Coronary artery (tissue), 2 donors: ENCODE data around the gene RNF14.
A peak's percentile ranks its signal among the peaks of the same experiment; 100 is the strongest.

Source experiments
- DNase-seq: peaks from one replicate; pipeline ENCODE4 v3.0.0-alpha.2; 2017; ENCODE audit warnings: low spot score
- H3K27ac ChIP-seq, 2 donors: fragments of 200-600 bp; sonication (generic); one replicate each; pipeline ENCODE4 v1.5.1; 2016 to 2019
- H3K4me3 ChIP-seq: fragments of 200-600 bp; sonication (generic); 2 replicates; pipeline ENCODE4 v1.5.1; 2016; ENCODE audit warnings: mild to moderate bottlenecking, moderate library complexity
- CTCF ChIP-seq: fragments of 200-600 bp; sonication (generic); IDR thresholded peaks from one replicate; pipeline ENCODE4 v1.5.1; 2019; ENCODE audit warnings: antibody characterized with exemption

Gene RNF14

GRCh38 chr5:141940695-141941271 is 28.1 kb upstream of the RNF14 start:
- peak overlapping the region; percentile 43 to 82 for H3K27ac ChIP-seq
- no peak for TF ChIP-seq CTCF
- DNase-seq = no peak
- no peak overlapping the region for H3K4me3 ChIP-seq

- no peak for DNase-seq
- Histone ChIP-seq H3K4me3 (no peak overlapping the region), H3K27ac (peak overlapping the region; percentile 43 to 82)
- no peak for TF ChIP-seq CTCF
Observed at GRCh38 chr5:141941307-141941706, 27.6 kb upstream of the RNF14 start.

DNA sequence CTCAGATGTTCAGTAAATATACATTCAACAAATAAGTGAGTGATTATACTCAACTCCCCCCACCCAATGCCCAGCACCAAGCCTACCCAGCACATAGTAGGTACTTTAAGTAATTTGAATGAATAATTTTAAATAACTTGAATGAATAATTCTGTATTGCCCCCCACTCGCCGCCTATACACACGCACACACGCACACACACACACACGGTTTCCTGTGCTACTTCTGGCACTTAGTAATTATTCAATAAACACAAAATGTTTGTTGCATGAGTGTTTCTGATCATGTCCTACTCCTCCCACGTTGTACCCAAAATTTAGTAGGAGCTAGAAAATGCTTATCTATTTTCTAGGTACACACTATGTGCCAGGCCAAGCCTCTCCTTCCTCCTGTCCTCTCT is 27.1 kb upstream of the RNF14 start:
- no peak for TF ChIP-seq CTCF
- no peak for DNase-seq

GRCh38 chr5:141942185-141942857 is 26.6 kb upstream of the RNF14 start:
- no peak for TF ChIP-seq CTCF
- DNase-seq = no peak
- no peak overlapping the region for H3K4me3 ChIP-seq
- H3K27ac ChIP-seq = peak overlapping the region; percentile 11 to 82

More for the DNA sequence above, 27.1 kb upstream of the RNF14 start:
- peak overlapping the region; percentile 11 to 82 for H3K27ac ChIP-seq
- H3K4me3 ChIP-seq = no peak overlapping the region

GRCh38 chr5:141944076-141944475 is 24.8 kb upstream of the RNF14 start:
- Histone ChIP-seq H3K4me3 (no peak overlapping the region), H3K27ac (no peak overlapping the region)
- TF ChIP-seq CTCF = no peak
- no peak for DNase-seq

GRCh38 chr5:141945511-141946051 is 23.3 kb upstream of the RNF14 start:
- DNase-seq = no peak

More at GRCh38 chr5:141945511-141946051, 23.3 kb upstream of the RNF14 start:
- no peak for TF ChIP-seq CTCF
- no peak overlapping the region for H3K4me3 ChIP-seq
- H3K27ac ChIP-seq = peak overlapping the region in 1 of 2 donors; percentile 58
